ENCODE results near the gene UBTFL1.

Gene UBTFL1

GRCh38 chr11:90124946-90125345 is 39.2 kb downstream of the UBTFL1 start:
- H3K4me3 ChIP-seq (ENCODE audit: low read depth, low read length), result no peak overlapping the region
- TF ChIP-seq CTCF (IDR thresholded peaks at IDR 0.05; ENCODE audit: insufficient read depth, low read depth, low read length, missing control alignments), result no peak
- no peak for DNase-seq (ENCODE audit: low read depth)

GRCh38 chr11:90133560-90134477 is 48.1 kb downstream of the UBTFL1 start:
- TF ChIP-seq CTCF (IDR thresholded peaks at IDR 0.05; ENCODE audit: insufficient read depth, low read depth, low read length, missing control alignments), result no peak
- peak overlapping the region; percentile 34 for H3K4me3 ChIP-seq (ENCODE audit: low read depth, low read length)
- no peak for DNase-seq (ENCODE audit: low read depth)

DNA sequence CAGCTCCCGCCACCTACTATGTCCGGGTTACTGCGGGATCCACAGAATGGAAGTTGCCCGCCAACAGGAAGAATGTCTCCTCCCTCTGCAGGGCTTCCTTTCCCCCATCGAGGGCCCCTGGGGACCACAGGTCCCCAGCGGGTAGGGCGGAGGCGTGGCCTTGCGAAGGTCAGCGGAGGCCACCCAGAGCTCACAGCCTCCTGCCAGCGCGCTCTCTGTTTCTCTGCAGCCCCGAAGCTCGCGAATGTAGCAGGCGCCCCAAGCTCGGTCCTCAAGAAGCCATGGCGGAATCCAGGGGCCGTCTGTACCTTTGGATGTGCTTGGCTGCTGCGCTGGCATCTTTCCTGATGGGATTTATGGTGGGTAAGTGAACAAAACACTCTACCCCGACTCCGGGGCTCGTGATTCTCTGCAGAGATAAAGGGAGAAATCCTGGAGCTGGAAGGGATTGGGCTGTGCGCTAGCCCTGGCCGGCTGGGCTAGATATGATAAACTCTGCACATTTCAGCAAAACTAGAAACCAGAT is 48.8 kb downstream of the UBTFL1 start, which contains the start of gene NAALAD2:
Gene NAALAD2, plus strand, starts transcription at position 186 of the 526 bp plus-strand sequence. Its CDS starts 96 bp downstream, at position 282.
- TF ChIP-seq CTCF (IDR thresholded peaks at IDR 0.05; ENCODE audit: insufficient read depth, low read depth, low read length, missing control alignments), result no peak
- DNase-seq (ENCODE audit: low read depth), result peak; percentile 44
- peak within 1 kb of the TSS; percentile 34 for H3K4me3 ChIP-seq (ENCODE audit: low read depth, low read length)

DNA sequence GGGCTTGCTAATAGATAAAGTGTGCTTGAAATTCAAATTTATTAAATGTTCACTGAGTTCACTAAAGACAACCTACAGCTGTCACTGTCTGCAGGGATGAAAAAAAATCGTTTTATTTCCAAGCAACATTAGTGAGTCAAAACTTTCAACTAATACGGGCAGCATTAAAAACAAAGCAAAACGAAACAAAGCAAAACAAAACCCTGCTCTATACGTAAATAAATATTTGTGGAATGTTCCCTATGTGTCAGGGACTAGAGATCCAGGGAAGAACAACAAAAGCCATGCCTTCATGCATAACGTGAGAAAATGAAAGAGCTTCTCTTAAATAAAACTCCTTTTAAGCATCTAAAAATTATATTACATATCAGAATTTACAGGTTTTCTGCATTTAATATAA is 49.3 kb downstream of the UBTFL1 start:
- no peak for DNase-seq (ENCODE audit: low read depth)
- no peak for TF ChIP-seq CTCF (IDR thresholded peaks at IDR 0.05; ENCODE audit: insufficient read depth, low read depth, low read length, missing control alignments)
- peak overlapping the region; percentile 9; the same call in 1 of the 2 replicates for H3K4me3 ChIP-seq (ENCODE audit: low read depth, low read length)

All from GM12865 (cell line).